ENCODE data around the gene UBE2D4.

UBE2D4 gene

GRCh38 chr7:43904533-43905208 is 21.6 kb upstream of the UBE2D4 start:
- no peak overlapping the region for H3K27ac ChIP-seq (ENCODE audit: low read length)
- peaks cover 65% of the 10 kb centered on the region for H3K79me2 ChIP-seq (ENCODE audit: insufficient read depth, low read length)

GRCh38 chr7:43905209-43905946 is 20.9 kb upstream of the UBE2D4 start:
- Histone ChIP-seq H2AFZ (ENCODE audit: low read depth, low read length) (peak overlapping the region; percentile 76), H3K4me3 (ENCODE audit: low read depth in 1 of 2, low read length in 2 of 2) (peak overlapping the region; percentile 64 to 70; a peak in 3 of 4 replicates), H4K20me1 (ENCODE audit: insufficient read depth, low read length) (peaks cover 27% of the 10 kb centered on the region; the same call in 1 of the 2 replicates), H3K9me3 (ENCODE audit: insufficient read depth, low read length, severe bottlenecking) (no peaks in the 10 kb centered on the region), H3K79me2 (ENCODE audit: insufficient read depth, low read length) (peaks cover 60% of the 10 kb centered on the region), H3K4me1 (ENCODE audit: insufficient read depth, low read length) (peaks cover 31% of the 10 kb centered on the region), H3K9ac (ENCODE audit: low read depth, low read length) (peak overlapping the region; percentile 74), H3K4me2 (ENCODE audit: insufficient read depth, low read length) (peak overlapping the region; percentile 67), H3K36me3 (ENCODE audit: insufficient read depth, low read length) (no peaks in the 10 kb centered on the region), H3K27ac (ENCODE audit: low read length) (peak overlapping the region; percentile 73; the same call in 1 of the 2 replicates), H3K27me3 (ENCODE audit: insufficient read depth, low read length, poor library complexity) (no peaks in the 10 kb centered on the region)
- DNase-seq = no peak
- TF ChIP-seq EZH2 (IDR thresholded peaks at IDR 0.05; ENCODE audit: borderline replicate concordance, low read depth, low read length, severe bottlenecking) (no peak), CTCF (IDR thresholded peaks at IDR 0.05; ENCODE audit: borderline replicate concordance, extremely low read depth, low read length, poor library complexity, severe bottlenecking) (no peak)
- ATAC-seq (ENCODE audit: insufficient read depth, low read depth) = no peak

More at GRCh38 chr7:43904533-43905208, 21.6 kb upstream of the UBE2D4 start:
- Histone ChIP-seq H3K9me3 (ENCODE audit: insufficient read depth, low read length, severe bottlenecking) (no peaks in the 10 kb centered on the region), H3K4me3 (ENCODE audit: low read depth in 1 of 2, low read length in 2 of 2) (peak overlapping the region in 1 of 2 experiments; percentile 70; a peak in 2 of 4 replicates), H2AFZ (ENCODE audit: low read depth, low read length) (no peak overlapping the region), H3K4me1 (ENCODE audit: insufficient read depth, low read length) (peaks cover 31% of the 10 kb centered on the region), H3K4me2 (ENCODE audit: insufficient read depth, low read length) (peak overlapping the region; percentile 67), H3K36me3 (ENCODE audit: insufficient read depth, low read length) (no peaks in the 10 kb centered on the region), H3K27me3 (ENCODE audit: insufficient read depth, low read length, poor library complexity) (no peaks in the 10 kb centered on the region), H3K9ac (ENCODE audit: low read depth, low read length) (peak overlapping the region; percentile 74; the same call in 1 of the 2 replicates), H4K20me1 (ENCODE audit: insufficient read depth, low read length) (peaks cover 27% of the 10 kb centered on the region; the same call in 1 of the 2 replicates)
- TF ChIP-seq EZH2 (IDR thresholded peaks at IDR 0.05; ENCODE audit: borderline replicate concordance, low read depth, low read length, severe bottlenecking) (no peak), CTCF (IDR thresholded peaks at IDR 0.05; ENCODE audit: borderline replicate concordance, extremely low read depth, low read length, poor library complexity, severe bottlenecking) (no peak)
- DNase-seq (no peak), ATAC-seq (ENCODE audit: insufficient read depth, low read depth) (no peak)

- ATAC-seq (ENCODE audit: insufficient read depth, low read depth) (peak; percentile 61), DNase-seq (peak; percentile 44)
- H3K27me3 ChIP-seq (ENCODE audit: insufficient read depth, low read length, poor library complexity) = no peaks in the 10 kb centered on the region
- peak overlapping the region; percentile 74 for H3K9ac ChIP-seq (ENCODE audit: low read depth, low read length)
- H3K36me3 ChIP-seq (ENCODE audit: insufficient read depth, low read length) = no peaks in the 10 kb centered on the region
- peak overlapping the region; percentile 73 for H3K27ac ChIP-seq (ENCODE audit: low read length)
- H3K4me2 ChIP-seq (ENCODE audit: insufficient read depth, low read length) = peak overlapping the region; percentile 67
- TF ChIP-seq CTCF (IDR thresholded peaks at IDR 0.05; ENCODE audit: borderline replicate concordance, extremely low read depth, low read length, poor library complexity, severe bottlenecking) (no peak), EZH2 (IDR thresholded peaks at IDR 0.05; ENCODE audit: borderline replicate concordance, low read depth, low read length, severe bottlenecking) (no peak)
- peaks cover 54% of the 10 kb centered on the region for H3K79me2 ChIP-seq (ENCODE audit: insufficient read depth, low read length)
- H3K4me3 ChIP-seq (ENCODE audit: low read depth in 1 of 2, low read length in 2 of 2) = peak overlapping the region; percentile 64 to 70; a peak in 3 of 4 replicates
- peak overlapping the region; percentile 76 for H2AFZ ChIP-seq (ENCODE audit: low read depth, low read length)
- peaks cover 31% of the 10 kb centered on the region for H3K4me1 ChIP-seq (ENCODE audit: insufficient read depth, low read length)
- peaks cover 27% of the 10 kb centered on the region; the same call in 1 of the 2 replicates for H4K20me1 ChIP-seq (ENCODE audit: insufficient read depth, low read length)
- no peaks in the 10 kb centered on the region for H3K9me3 ChIP-seq (ENCODE audit: insufficient read depth, low read length, severe bottlenecking)
Observed at GRCh38 chr7:43905956-43906330, 20.3 kb upstream of the UBE2D4 start.

Data from DND-41 (cell line).